MCF 10A (cell line): ENCODE results near the gene ATP7B. TPM values are rescaled to one million over a fixed set of nuclear protein-coding genes. Genes with fewer than 3 reads are reported as not detected.

Experiments
- BruUV-seq: library from RNA; stranded (reverse); fragments of 400-500 nt; replicated peaks from 2 replicates; lab custom pipeline; 2021; lab: Mats Ljungman, UMichigan
- CTCF ChIA-PET: fragments of 300-600 bp; sonication (Branson Sonifier 250); formaldehyde crosslinking; extraction: SDS; loops from one replicate; lab custom pipeline; 2021; ENCODE audit warnings: antibody characterized with exemption, inconsistent platforms; lab: Yijun Ruan, JAX
- POLR2A ChIA-PET: fragments of 300-600, 350-650 bp; sonication (Branson Sonifier 250); formaldehyde crosslinking; extraction: SDS; loops from one replicate; lab custom pipeline; 2020; ENCODE audit warnings: antibody characterized with exemption, inconsistent platforms; lab: Yijun Ruan, JAX
- DNase-seq: peaks from one replicate; pipeline ENCODE4 v3.0.0-alpha.2; 2018; ENCODE audit not compliant: unreplicated experiment
- H3K27ac Mint-ChIP-seq: one replicate; pipeline ENCODE4 v1.8.0; 2022; ENCODE audit warnings: mild to moderate bottlenecking, low read depth, mixed read lengths; ENCODE audit not compliant: unreplicated experiment
- H3K27me3 Mint-ChIP-seq: one replicate; pipeline ENCODE4 v1.8.0; 2022; ENCODE audit warnings: mixed read lengths; ENCODE audit not compliant: insufficient read depth, unreplicated experiment
- H3K36me3 Mint-ChIP-seq: one replicate; pipeline ENCODE4 v1.8.0; 2022; ENCODE audit warnings: mild to moderate bottlenecking, moderate library complexity, mixed read lengths; ENCODE audit not compliant: insufficient read depth, unreplicated experiment
- H3K4me1 Mint-ChIP-seq: one replicate; pipeline ENCODE4 v1.8.0; 2022; ENCODE audit warnings: mixed read lengths; ENCODE audit not compliant: insufficient read depth, unreplicated experiment
- H3K4me3 Mint-ChIP-seq: one replicate; pipeline ENCODE4 v1.8.0; 2022; ENCODE audit warnings: mild to moderate bottlenecking, moderate library complexity, mixed read lengths; ENCODE audit not compliant: unreplicated experiment
- H3K9me3 Mint-ChIP-seq: one replicate; pipeline ENCODE4 v1.8.0; 2022; ENCODE audit warnings: mixed read lengths; ENCODE audit not compliant: unreplicated experiment
- CTCF ChIP-seq: fragments of 200-600 bp; IDR thresholded peaks from one replicate; pipeline ENCODE4 v1.8.0; 2022; ENCODE audit warnings: antibody characterized with exemption, mild to moderate bottlenecking; ENCODE audit not compliant: unreplicated experiment
- intact Hi-C: fragments of 100-400 bp; cut with micrococcal nuclease; formaldehyde crosslinking; loops from 2 replicates; pipeline ENCODE4 v1.14.1; 2022
- total RNA-seq: library from RNA; stranded (reverse); gene quantifications from 2 replicates; pipeline ENCODE4 v1.2.3, GENCODE V29; 2022

Gene ATP7B
- total RNA-seq, 1 experiment from 2014 or later = 3.2 TPM

- Mint-ChIP-seq H3K27me3 (no peaks in the 10 kb centered on the region), H3K4me3 (no peak overlapping the region), H3K9me3 (no peaks in the 10 kb centered on the region), H3K4me1 (no peaks in the 10 kb centered on the region), H3K36me3 (no peaks in the 10 kb centered on the region), H3K27ac (no peak overlapping the region)
- ChIA-PET POLR2A (no interaction called here), CTCF (interaction anchor here (0.6 to 6.2 kb wide), 4 partner anchors 12 to 152 kb away, joined by 3 to 21 read pairs (median 3); no protein-coding TSS in a partner anchor)
- DNase-seq = no peak
- intact Hi-C loops = no loop called here
- BruUV-seq = no TSS peak
- no peak for TF ChIP-seq CTCF
These were observed 91.7 kb downstream of the ATP7B start for GRCh38 chr13:51919531-51919930.

- CTCF ChIA-PET = interaction anchor here (0.5 kb wide), 1 partner anchor 164 kb away, joined by 4 read pairs; no protein-coding TSS in a partner anchor
- Mint-ChIP-seq H3K27me3 (peaks cover 17% of the 10 kb centered on the region), H3K4me3 (no peak overlapping the region), H3K4me1 (peaks cover 4% of the 10 kb centered on the region), H3K27ac (no peak overlapping the region), H3K9me3 (no peaks in the 10 kb centered on the region), H3K36me3 (no peaks in the 10 kb centered on the region)
- intact Hi-C loops = no loop called here
- no TSS peak for BruUV-seq
- DNase-seq = no peak
- POLR2A ChIA-PET = no interaction called here
- no peak for TF ChIP-seq CTCF
These were observed 94.3 kb downstream of the ATP7B start for GRCh38 chr13:51916962-51917361.

GRCh38 chr13:51916051-51916818 is 95.0 kb downstream of the ATP7B start:
- no peak overlapping the region for H3K4me3 Mint-ChIP-seq
- ChIA-PET POLR2A (no interaction called here), CTCF (no interaction called here)
- intact Hi-C loops = no loop called here
- H3K4me1 Mint-ChIP-seq = peaks cover 4% of the 10 kb centered on the region
- no TSS peak for BruUV-seq
- H3K36me3 Mint-ChIP-seq = no peaks in the 10 kb centered on the region
- peaks cover 25% of the 10 kb centered on the region for H3K27me3 Mint-ChIP-seq
- no peak for TF ChIP-seq CTCF
- DNase-seq = no peak
- H3K9me3 Mint-ChIP-seq = no peaks in the 10 kb centered on the region
- no peak overlapping the region for H3K27ac Mint-ChIP-seq

GRCh38 chr13:51914137-51914493 is 97.1 kb downstream of the ATP7B start:
- Mint-ChIP-seq H3K4me1 (peaks cover 4% of the 10 kb centered on the region), H3K9me3 (no peaks in the 10 kb centered on the region), H3K36me3 (no peaks in the 10 kb centered on the region), H3K27me3 (peaks cover 42% of the 10 kb centered on the region), H3K4me3 (no peak overlapping the region), H3K27ac (no peak overlapping the region)
- no TSS peak for BruUV-seq
- POLR2A ChIA-PET = no interaction called here
- DNase-seq = no peak
- no peak for TF ChIP-seq CTCF
- CTCF ChIA-PET = interaction anchor here (1.0 to 3.4 kb wide), 6 partner anchors 8 to 214 kb away, joined by 3 to 19 read pairs (median 4); no protein-coding TSS in a partner anchor
- intact Hi-C loops = no loop called here
